DMS 273 treated with DMSO at 0.1 percent for 48 hours (cell line): ENCODE data around the gene LARP1.

Source experiments
- DNase-seq: peaks from one replicate; lab custom pipeline; 2025; lab: John Stamatoyannopoulos, UW

The LARP1 gene

GRCh38 chr5:154858972-154859871, 104.0 kb downstream of the LARP1 start:
- no peak for DNase-seq

- DNase-seq: no peak
These were observed 104.9 kb downstream of the LARP1 start for GRCh38 chr5:154860123-154860522.

- DNase-seq: no peak
These were observed 105.6 kb downstream of the LARP1 start for GRCh38 chr5:154860765-154861164.

- no peak for DNase-seq
These were observed 106.8 kb downstream of the LARP1 start for GRCh38 chr5:154861946-154862345.

GRCh38 chr5:154862766-154863165, 107.6 kb downstream of the LARP1 start:
- no peak for DNase-seq

GRCh38 chr5:154863291-154864080, 108.3 kb downstream of the LARP1 start:
- no peak for DNase-seq

GRCh38 chr5:154865466-154866184, 110.4 kb downstream of the LARP1 start:
- DNase-seq: no peak

GRCh38 chr5:154866841-154867240, 111.7 kb downstream of the LARP1 start:
- no peak for DNase-seq
